Activated CD8-positive, alpha-beta memory T cell treated with anti-CD3 and anti-CD28 coated beads, Interleukin-2, amount 50 U/mL, for 24 hours (primary cell): ENCODE data around the gene UNC13D.
"Not testable (repeated sequence)": the region's sequence is repeated elsewhere in the genome, so short reads cannot be mapped to it uniquely, and the experiment has no call there.

Experiments used
- DNase-seq: peaks from one replicate; pipeline ENCODE4 v3.0.0-alpha.2; 2020; ENCODE audit errors: extremely low read depth

The UNC13D gene

GRCh38 chr17:75874323-75875181, 30.3 kb upstream of the UNC13D start:
- no peak for DNase-seq

DNA sequence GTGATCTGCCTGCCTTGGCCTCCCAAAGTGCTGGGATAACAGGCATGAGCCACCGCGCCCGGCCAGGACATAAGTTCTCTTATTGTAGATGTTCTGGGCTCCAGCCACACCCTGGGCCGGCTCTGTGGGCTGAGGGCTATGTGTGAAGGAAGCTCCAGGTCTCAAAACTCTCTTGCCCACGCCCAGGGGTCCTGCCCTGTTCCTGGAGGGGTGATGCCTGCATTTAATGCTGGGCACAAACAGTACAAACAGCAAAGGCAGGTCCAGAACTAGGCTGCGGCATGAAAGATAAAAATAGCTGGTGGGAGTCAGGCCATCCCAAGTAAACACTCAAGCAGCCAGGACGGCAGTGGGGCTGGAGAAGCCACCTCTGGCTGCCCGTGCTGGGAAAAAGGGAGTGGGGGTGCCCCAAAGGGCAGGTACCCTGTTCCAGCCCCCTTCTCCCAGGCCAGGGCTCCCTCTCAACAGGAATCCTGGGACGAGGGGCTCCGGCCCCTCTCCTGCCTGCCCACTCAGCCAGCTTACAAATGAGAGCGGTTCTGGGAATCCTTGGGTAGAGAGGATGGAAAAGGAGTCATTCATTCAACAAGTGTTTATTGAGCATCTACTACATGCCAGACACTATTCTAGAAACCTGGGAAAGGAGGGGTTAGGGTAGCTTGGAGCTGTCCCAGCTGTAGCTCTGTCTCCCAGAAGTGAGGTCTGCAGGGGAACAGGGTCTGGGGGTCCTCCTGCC, 29.6 kb upstream of the UNC13D start:
- no peak for DNase-seq

- no peak for DNase-seq
Measured at GRCh38 chr17:75872434-75873351, 28.5 kb upstream of the UNC13D start.

DNA sequence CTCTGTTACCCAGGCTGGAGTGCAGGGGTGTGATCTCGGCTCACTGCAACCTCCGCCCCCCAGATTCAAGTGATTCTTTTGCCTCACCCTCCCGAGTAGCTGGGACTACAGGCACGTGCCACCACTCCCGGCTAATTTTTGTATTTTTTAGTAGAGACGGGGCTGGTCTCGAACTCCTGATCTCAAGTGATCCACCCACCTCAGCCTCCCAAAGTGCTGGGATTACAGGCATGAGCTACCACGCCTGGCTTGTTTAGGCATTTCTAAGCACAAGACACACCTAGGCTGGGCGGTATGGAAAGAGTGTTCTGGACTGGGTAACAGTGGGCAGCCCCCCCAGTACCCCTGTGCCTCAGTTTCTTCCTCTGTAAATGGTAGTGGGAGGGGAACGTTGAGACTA, 26.0 kb upstream of the UNC13D start:
- not testable (repeated sequence) for DNase-seq

GRCh38 chr17:75869282-75870141, 25.3 kb upstream of the UNC13D start:
- no peak for DNase-seq

GRCh38 chr17:75868730-75869281, 24.6 kb upstream of the UNC13D start:
- not testable (repeated sequence) for DNase-seq

- DNase-seq: not testable (repeated sequence)
Measured at GRCh38 chr17:75865404-75866188, 21.4 kb upstream of the UNC13D start.

DNA sequence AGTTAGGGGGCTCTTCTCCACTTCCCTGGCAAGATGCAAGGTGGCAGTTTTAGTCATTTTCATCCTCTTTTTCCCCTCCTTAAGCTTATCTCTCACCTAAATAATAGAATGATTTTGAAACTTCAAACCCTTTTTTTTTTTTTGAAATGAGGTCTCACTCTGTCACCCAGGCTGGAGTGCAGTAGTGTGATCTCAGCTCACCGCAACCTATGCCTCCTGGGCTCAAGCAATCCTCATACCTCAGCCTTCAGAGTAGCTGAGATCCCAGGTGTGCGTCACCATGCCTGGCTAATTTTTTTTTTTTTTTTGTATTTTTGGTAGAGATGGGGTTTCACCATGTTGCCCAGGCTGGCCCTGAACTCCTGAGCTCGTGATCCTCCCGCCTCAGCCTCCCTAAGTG, 20.7 kb upstream of the UNC13D start:
- DNase-seq: not testable (repeated sequence)

DNA sequence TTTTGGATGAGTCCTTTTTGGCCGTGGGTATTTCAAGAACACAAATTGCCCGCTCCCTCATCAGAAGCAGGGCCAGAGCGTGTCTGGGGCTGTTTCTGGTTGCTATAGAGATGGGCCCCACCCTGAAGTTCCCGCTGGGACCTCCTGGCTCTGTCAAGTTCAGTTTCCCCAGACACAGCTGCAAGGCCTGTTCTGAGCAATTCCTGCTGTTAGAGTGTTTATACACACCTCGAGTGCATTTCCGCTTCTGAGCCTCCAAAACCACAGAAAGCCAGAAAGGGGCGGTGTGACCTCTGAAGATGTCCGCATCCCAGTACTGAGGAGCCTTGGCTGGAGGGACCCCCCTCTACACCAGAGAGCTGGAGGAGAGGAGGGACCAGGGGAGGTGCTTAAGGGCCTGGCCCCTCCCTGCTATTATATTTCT, 20.3 kb upstream of the UNC13D start:
- DNase-seq: no peak

GRCh38 chr17:75861927-75862317, 17.7 kb upstream of the UNC13D start:
- DNase-seq: no peak

DNA sequence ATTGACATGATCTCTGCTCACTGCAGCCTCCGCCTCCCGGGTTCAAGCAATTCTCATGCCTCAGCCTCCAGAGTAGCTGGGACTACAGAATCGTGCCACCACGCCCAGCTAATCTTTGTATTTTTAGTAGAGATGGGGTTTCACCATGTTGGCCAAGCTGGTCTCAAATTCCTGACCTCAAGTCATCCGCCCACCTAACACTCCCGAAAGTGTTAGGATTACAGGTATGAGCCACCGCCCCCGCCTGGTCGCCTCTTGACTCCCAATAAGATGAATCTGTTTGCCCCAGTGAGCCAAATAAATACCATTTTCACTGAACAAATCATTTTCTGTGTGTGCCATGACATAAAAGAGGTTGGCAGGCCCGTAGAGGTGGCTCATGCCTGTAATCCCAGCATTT, 15.2 kb upstream of the UNC13D start:
- not testable (repeated sequence) for DNase-seq

DNA sequence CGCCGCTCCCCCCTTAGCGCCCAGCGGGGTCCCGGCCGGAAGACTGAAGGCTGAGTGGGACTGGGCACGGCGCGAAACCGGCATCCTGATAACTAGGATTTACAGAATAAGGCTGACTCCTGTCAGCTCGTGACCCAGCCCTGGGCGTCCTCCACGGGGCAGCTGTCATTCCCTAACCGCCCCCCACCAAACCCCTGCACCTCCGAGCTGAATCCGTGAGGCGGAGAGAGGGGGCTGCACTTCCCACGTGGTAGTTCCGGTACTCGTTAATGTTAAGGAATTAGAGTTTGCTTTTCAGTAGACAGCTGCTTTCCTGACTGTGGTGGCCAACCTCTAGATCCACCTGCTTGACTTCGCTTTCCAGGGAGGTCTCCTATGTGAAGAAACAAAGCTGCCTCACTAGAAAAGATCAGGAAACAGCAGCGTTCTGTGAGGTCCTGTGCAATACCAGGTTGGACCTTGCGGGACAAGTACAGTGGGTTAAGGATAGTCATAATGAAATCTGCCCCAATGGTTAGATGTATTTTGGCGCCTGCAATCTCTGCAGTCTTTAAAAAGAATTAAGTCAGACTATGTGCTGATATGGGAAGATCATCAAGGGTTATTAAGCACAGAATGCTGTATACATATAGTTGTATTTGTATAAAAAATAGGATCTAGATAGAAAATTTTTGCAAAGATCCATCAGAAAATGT, 12.0 kb upstream of the UNC13D start:
- no peak for DNase-seq

GRCh38 chr17:75855310-75856061, 11.3 kb upstream of the UNC13D start, which contains the start of gene WBP2:
TSS of gene WBP2 (minus strand) at chr17:75855335. CDS start at chr17:75855297, 38 bp downstream.
- peak; percentile 95 for DNase-seq

DNA sequence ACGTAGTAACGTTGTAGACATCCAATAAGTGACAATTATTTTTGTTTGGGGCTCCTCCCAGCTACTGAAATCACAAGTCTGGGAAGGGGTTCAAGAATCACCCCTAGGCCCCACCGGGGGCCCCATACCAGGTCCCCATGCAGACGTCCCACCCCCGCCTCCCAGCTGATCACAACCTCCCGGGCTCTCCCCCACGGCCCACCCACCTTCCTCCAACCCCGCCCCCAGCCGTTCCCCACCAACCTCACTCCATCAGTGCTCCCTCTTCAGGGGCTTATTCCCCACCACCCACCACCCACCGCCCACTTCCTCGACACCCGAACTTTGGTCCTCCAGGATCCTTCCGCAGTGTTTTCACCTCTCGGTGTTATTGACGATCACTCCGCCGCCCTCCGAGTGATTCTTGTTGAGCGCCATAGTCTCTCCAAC, 10.7 kb upstream of the UNC13D start:
- no peak for DNase-seq

GRCh38 chr17:75854101-75854748, 10.0 kb upstream of the UNC13D start:
- no peak for DNase-seq

DNA sequence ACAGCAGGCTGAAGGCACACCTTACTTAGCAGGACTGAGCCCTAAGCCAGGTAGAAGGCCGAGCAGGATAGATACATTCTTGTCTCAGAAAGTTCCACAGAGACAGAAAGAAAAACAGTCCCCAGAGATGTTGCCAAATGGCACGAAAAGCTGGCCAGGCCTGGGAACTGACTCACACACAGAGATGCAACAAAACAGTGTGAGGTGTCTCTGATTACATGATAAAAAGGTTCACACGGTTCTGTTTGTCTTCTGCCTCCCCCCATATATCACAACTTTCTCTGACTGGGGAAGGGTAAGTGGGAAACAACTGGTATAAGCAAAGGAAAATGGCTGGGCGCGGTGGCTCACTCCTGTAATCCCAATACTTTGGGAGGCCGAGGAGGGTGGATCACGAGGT, 9.2 kb upstream of the UNC13D start:
- no peak for DNase-seq

DNA sequence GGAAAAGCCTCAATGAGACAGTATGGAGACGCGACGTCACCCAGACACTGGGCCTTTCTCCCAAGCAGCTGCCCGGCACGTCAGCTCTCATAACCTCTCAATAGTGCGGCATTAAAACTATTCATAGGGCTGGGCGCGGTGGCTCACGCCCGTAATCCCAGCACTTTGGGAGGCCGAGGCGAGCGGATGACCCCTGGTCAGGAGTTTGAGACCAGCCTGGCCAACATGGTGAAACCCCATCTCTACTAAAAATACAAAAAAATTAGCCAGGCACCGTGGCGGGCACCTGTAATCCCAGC, 7.4 kb upstream of the UNC13D start:
- DNase-seq: not testable (repeated sequence)
